ENCODE measurements around the gene TEAD1. TPM values are rescaled to one million over a fixed set of nuclear protein-coding genes. Genes with fewer than 3 reads are reported as not detected.

The TEAD1 gene
- total and polyA plus RNA-seq, 2 experiments from 2014 or later = 24.5 to 103 TPM

DNA sequence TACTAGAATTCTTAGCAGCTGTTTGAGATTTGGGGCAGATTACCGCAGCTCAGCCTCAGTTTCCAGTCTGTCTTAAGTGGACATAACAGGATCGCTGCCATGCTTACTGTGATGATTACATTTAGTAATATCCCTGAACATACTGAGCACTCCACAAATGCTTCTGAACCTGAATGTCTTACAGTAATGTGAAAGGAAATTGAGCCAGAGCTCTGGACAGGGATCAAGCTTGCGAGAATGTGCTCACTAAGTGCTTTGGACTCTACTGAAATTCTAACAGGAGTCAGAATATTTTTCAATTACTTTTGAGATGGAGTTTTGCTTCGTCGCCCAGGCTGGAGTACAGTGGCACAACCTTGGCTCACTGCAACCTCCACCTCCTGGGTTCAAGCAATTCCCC, 216.3 kb downstream of the TEAD1 start:
- no peak overlapping the region for H3K27ac Mint-ChIP-seq
- ATAC-seq (no peak), DNase-seq (ENCODE audit: low spot score) (no peak)
- peaks cover 6% of the 10 kb centered on the region for H3K27me3 Mint-ChIP-seq (ENCODE audit: insufficient read depth, low read depth, poor library complexity)
- Histone ChIP-seq H4K20me1 (replicated peaks; ENCODE audit: insufficient read depth) (0 out of 2 replicates have a peak, but pooled peaks cover 5% of the 10 kb centered on the region), H3K79me2 (replicated peaks; ENCODE audit: insufficient read depth) (peaks cover 9% of the 10 kb centered on the region), H3K36me3 (ENCODE audit: insufficient read depth) (no peaks in the 10 kb centered on the region), H2AFZ (no peak overlapping the region), H3K4me2 (no peak overlapping the region), H3K9me2 (ENCODE audit: insufficient read depth) (no peaks in the 10 kb centered on the region), H3K27ac (ENCODE audit: low read depth) (no peak overlapping the region), H3K4me1 (ENCODE audit: insufficient read depth) (peaks cover 11% of the 10 kb centered on the region), H3F3A (replicated peaks; ENCODE audit: low read depth) (0 out of 2 replicates have a peak, but pooled peaks cover 4% of the 10 kb centered on the region), H3K4me3 (no peak overlapping the region), H3K27me3 (ENCODE audit: insufficient read depth) (no peaks in the 10 kb centered on the region)
- no peaks in the 10 kb centered on the region for H3K9me3 Mint-ChIP-seq
- no peak overlapping the region for H3K4me3 Mint-ChIP-seq
- TF ChIP-seq EZH2phosphoT487 (IDR thresholded peaks at IDR 0.05; ENCODE audit: unreplicated experiment) (no peak), ZNF114 (CRISPR knock-in tag; IDR thresholded peaks at IDR 0.05) (no peak), JUNB (IDR thresholded peaks at IDR 0.05; ENCODE audit: unreplicated experiment) (no peak), ETS1 (IDR thresholded peaks at IDR 0.05) (no peak), POLR2AphosphoS5 (IDR thresholded peaks at IDR 0.05; ENCODE audit: low read depth) (no peak), ZNF331 (CRISPR knock-in tag; IDR thresholded peaks at IDR 0.05; ENCODE audit: low read depth) (no peak), CREB1 (CRISPR knock-in tag; IDR thresholded peaks at IDR 0.05; ENCODE audit: low read depth) (no peak), STAT1 (IDR thresholded peaks at IDR 0.05; ENCODE audit: unreplicated experiment) (no peak), EZH2 (IDR thresholded peaks at IDR 0.05; ENCODE audit: low read depth, unreplicated experiment) (no peak), NANOG (IDR thresholded peaks at IDR 0.05; ENCODE audit: borderline replicate concordance) (no peak)
- TF ChIP-seq, protein P1, sequence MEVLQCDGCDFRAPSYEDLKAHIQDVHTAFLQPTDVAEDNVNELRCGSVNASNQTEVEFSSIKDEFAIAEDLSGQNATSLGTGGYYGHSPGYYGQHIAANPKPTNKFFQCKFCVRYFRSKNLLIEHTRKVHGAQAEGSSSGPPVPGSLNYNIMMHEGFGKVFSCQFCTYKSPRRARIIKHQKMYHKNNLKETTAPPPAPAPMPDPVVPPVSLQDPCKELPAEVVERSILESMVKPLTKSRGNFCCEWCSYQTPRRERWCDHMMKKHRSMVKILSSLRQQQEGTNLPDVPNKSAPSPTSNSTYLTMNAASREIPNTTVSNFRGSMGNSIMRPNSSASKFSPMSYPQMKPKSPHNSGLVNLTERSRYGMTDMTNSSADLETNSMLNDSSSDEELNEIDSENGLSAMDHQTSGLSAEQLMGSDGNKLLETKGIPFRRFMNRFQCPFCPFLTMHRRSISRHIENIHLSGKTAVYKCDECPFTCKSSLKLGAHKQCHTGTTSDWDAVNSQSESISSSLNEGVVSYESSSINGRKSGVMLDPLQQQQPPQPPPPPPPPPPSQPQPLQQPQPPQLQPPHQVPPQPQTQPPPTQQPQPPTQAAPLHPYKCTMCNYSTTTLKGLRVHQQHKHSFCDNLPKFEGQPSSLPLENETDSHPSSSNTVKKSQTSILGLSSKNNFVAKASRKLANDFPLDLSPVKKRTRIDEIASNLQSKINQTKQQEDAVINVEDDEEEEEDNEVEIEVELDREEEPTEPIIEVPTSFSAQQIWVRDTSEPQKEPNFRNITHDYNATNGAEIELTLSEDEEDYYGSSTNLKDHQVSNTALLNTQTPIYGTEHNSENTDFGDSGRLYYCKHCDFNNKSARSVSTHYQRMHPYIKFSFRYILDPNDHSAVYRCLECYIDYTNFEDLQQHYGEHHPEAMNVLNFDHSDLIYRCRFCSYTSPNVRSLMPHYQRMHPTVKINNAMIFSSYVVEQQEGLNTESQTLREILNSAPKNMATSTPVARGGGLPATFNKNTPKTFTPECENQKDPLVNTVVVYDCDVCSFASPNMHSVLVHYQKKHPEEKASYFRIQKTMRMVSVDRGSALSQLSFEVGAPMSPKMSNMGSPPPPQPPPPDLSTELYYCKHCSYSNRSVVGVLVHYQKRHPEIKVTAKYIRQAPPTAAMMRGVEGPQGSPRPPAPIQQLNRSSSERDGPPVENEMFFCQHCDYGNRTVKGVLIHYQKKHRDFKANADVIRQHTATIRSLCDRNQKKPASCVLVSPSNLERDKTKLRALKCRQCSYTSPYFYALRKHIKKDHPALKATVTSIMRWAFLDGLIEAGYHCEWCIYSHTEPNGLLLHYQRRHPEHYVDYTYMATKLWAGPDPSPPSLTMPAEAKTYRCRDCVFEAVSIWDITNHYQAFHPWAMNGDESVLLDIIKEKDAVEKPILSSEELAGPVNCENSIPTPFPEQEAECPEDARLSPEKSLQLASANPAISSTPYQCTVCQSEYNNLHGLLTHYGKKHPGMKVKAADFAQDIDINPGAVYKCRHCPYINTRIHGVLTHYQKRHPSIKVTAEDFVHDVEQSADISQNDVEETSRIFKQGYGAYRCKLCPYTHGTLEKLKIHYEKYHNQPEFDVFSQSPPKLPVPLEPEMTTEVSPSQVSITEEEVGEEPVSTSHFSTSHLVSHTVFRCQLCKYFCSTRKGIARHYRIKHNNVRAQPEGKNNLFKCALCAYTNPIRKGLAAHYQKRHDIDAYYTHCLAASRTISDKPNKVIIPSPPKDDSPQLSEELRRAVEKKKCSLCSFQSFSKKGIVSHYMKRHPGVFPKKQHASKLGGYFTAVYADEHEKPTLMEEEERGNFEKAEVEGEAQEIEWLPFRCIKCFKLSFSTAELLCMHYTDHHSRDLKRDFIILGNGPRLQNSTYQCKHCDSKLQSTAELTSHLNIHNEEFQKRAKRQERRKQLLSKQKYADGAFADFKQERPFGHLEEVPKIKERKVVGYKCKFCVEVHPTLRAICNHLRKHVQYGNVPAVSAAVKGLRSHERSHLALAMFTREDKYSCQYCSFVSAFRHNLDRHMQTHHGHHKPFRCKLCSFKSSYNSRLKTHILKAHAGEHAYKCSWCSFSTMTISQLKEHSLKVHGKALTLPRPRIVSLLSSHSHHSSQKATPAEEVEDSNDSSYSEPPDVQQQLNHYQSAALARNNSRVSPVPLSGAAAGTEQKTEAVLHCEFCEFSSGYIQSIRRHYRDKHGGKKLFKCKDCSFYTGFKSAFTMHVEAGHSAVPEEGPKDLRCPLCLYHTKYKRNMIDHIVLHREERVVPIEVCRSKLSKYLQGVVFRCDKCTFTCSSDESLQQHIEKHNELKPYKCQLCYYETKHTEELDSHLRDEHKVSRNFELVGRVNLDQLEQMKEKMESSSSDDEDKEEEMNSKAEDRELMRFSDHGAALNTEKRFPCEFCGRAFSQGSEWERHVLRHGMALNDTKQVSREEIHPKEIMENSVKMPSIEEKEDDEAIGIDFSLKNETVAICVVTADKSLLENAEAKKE (CRISPR knock-in tag; IDR thresholded peaks at IDR 0.05) = no peak
- TF ChIP-seq, protein P2, sequence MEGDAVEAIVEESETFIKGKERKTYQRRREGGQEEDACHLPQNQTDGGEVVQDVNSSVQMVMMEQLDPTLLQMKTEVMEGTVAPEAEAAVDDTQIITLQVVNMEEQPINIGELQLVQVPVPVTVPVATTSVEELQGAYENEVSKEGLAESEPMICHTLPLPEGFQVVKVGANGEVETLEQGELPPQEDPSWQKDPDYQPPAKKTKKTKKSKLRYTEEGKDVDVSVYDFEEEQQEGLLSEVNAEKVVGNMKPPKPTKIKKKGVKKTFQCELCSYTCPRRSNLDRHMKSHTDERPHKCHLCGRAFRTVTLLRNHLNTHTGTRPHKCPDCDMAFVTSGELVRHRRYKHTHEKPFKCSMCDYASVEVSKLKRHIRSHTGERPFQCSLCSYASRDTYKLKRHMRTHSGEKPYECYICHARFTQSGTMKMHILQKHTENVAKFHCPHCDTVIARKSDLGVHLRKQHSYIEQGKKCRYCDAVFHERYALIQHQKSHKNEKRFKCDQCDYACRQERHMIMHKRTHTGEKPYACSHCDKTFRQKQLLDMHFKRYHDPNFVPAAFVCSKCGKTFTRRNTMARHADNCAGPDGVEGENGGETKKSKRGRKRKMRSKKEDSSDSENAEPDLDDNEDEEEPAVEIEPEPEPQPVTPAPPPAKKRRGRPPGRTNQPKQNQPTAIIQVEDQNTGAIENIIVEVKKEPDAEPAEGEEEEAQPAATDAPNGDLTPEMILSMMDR (conservative IDR thresholded peaks at IDR 0.05; ENCODE audit: low read depth in 2 of 2) = no peak
- H3K36me3 Mint-ChIP-seq (ENCODE audit: low read depth) = peaks cover 32% of the 10 kb centered on the region
- peaks cover 32% of the 10 kb centered on the region for H3K4me1 Mint-ChIP-seq
